OCI-LY7 (cell line): ENCODE results near the gene SULF2.
"Not testable (repeated sequence)": the region's sequence is repeated elsewhere in the genome, so short reads cannot be mapped to it uniquely, and the experiment has no call there.

Experiments used
- EZH2phosphoT487 ChIP-seq: fragments of 200-600 bp; sonication (generic); IDR thresholded peaks from 2 replicates; pipeline ENCODE4 v1.6.1; 2018; ENCODE audit warnings: low read depth, borderline replicate concordance, mild to moderate bottlenecking, mixed run types, antibody characterized with exemption, low read length, moderate library complexity, mixed read lengths
- TF ChIP-seq, protein P1 (sequence below): fragments of 200-600 bp; sonication (generic); conservative IDR thresholded peaks from 2 replicates; pipeline ENCODE4 v1.5.1; 2014; ENCODE audit warnings: mild to moderate bottlenecking, antibody characterized with exemption, low read length, moderate library complexity, mixed read lengths

GRCh38 chr20:47804224-47804825 lies 19.0 kb upstream of the SULF2 start:
- TF ChIP-seq, protein P1, sequence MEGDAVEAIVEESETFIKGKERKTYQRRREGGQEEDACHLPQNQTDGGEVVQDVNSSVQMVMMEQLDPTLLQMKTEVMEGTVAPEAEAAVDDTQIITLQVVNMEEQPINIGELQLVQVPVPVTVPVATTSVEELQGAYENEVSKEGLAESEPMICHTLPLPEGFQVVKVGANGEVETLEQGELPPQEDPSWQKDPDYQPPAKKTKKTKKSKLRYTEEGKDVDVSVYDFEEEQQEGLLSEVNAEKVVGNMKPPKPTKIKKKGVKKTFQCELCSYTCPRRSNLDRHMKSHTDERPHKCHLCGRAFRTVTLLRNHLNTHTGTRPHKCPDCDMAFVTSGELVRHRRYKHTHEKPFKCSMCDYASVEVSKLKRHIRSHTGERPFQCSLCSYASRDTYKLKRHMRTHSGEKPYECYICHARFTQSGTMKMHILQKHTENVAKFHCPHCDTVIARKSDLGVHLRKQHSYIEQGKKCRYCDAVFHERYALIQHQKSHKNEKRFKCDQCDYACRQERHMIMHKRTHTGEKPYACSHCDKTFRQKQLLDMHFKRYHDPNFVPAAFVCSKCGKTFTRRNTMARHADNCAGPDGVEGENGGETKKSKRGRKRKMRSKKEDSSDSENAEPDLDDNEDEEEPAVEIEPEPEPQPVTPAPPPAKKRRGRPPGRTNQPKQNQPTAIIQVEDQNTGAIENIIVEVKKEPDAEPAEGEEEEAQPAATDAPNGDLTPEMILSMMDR: not testable (repeated sequence)
- TF ChIP-seq EZH2phosphoT487: not testable (repeated sequence)
